Esophagus (tissue), 2 donors: ENCODE data around the gene KLHL14. TPM values are rescaled to one million over a fixed set of nuclear protein-coding genes. Genes with fewer than 3 reads are reported as not detected.

Experiments used
- H3K27ac ChIP-seq, 2 donors: one replicate each; pipeline ENCODE4 v1.5.1; 2013; ENCODE audit warnings: low read depth in 2 of 2, mild to moderate bottlenecking in 2 of 2, inconsistent platforms in 1 of 2, low read length in 1 of 2, moderate library complexity in 1 of 2
- H3K27me3 ChIP-seq, 2 donors: one replicate each; pipeline ENCODE4 v1.6.1; 2013; ENCODE audit warnings: low read length in 2 of 2, control low read depth in 1 of 2, mild to moderate bottlenecking in 1 of 2; ENCODE audit not compliant: insufficient read depth in 2 of 2, control insufficient read depth in 1 of 2
- H3K36me3 ChIP-seq, 2 donors: one replicate each; pipeline ENCODE4 v1.6.1; 2013; ENCODE audit warnings: low read length in 1 of 2; ENCODE audit not compliant: control insufficient read depth in 2 of 2, insufficient read depth in 2 of 2
- H3K4me1 ChIP-seq, 2 donors: one replicate each; pipeline ENCODE4 v1.6.1; 2013; ENCODE audit warnings: low read length in 1 of 2; ENCODE audit not compliant: control insufficient read depth in 2 of 2, insufficient read depth in 2 of 2
- H3K4me3 ChIP-seq, 2 donors: one replicate each; pipeline ENCODE4 v1.5.1; 2013; ENCODE audit warnings: low read length in 2 of 2, mild to moderate bottlenecking in 2 of 2, low read depth in 1 of 2, moderate library complexity in 1 of 2
- H3K9me3 ChIP-seq, 2 donors: one replicate each; pipeline ENCODE4 v1.6.1; 2013; ENCODE audit warnings: mild to moderate bottlenecking in 2 of 2, low read depth in 1 of 2, low read length in 1 of 2, moderate library complexity in 1 of 2; ENCODE audit not compliant: control insufficient read depth in 2 of 2, insufficient read depth in 1 of 2
- WGBS, 2 donors: extraction: QIAGEN DNeasy Blood & Tissue Kit; methylation state at CpG; one replicate each; pipeline ENCODE4 v1.1.7; 2013; 5-methylcytosine and 5-hydroxymethylcytosine counted together
- polyA plus RNA-seq, 2 donors: library from polyadenylated mRNA; stranded (reverse); fragments of 200-250 nt; gene quantifications; one replicate each; pipeline ENCODE4 v1.2.3, GENCODE V29; 2013
- donor health status: healthy with polysubstance abuse.
- donor health status: Bipolar disorder and iron deficiency.

Gene KLHL14
- polyA plus RNA-seq, 2 donors = 0.09 to 0.16 TPM

- WGBS, 2 donors = 78 to 87% methylated on average over 5 of the region's 5 CpGs
Observed at GRCh38 chr18:32634876-32635431, 137.9 kb downstream of the KLHL14 start.

GRCh38 chr18:32629981-32630700 lies 142.7 kb downstream of the KLHL14 start:
- Histone ChIP-seq H3K27ac (no peak overlapping the region), H3K4me1 (no peaks in the 10 kb centered on the region), H3K36me3 (no peaks in the 10 kb centered on the region), H3K9me3 (no peaks in the 10 kb centered on the region), H3K27me3 (no peaks in the 10 kb centered on the region), H3K4me3 (no peak overlapping the region)
- WGBS, 2 donors = 73 to 78% methylated on average over 16 of the region's 16 CpGs

More at GRCh38 chr18:32634876-32635431, 137.9 kb downstream of the KLHL14 start:
- Histone ChIP-seq H3K9me3 (no peaks in the 10 kb centered on the region), H3K27ac (no peak overlapping the region), H3K36me3 (no peaks in the 10 kb centered on the region), H3K4me1 (no peaks in the 10 kb centered on the region), H3K4me3 (no peak overlapping the region), H3K27me3 (no peaks in the 10 kb centered on the region)

GRCh38 chr18:32629292-32629691 lies 143.5 kb downstream of the KLHL14 start:
- H3K27ac ChIP-seq = no peak overlapping the region
- H3K9me3 ChIP-seq = no peaks in the 10 kb centered on the region
- WGBS, 2 donors = 91 to 92% methylated on average over 2 of the region's 2 CpGs
- H3K27me3 ChIP-seq = no peaks in the 10 kb centered on the region
- no peak overlapping the region for H3K4me3 ChIP-seq
- no peaks in the 10 kb centered on the region for H3K4me1 ChIP-seq
- no peaks in the 10 kb centered on the region for H3K36me3 ChIP-seq

GRCh38 chr18:32624182-32624723 lies 148.6 kb downstream of the KLHL14 start:
- WGBS, 2 donors = 43 to 69% methylated on average over 3 of the region's 3 CpGs
- H3K9me3 ChIP-seq = no peaks in the 10 kb centered on the region
- no peaks in the 10 kb centered on the region for H3K36me3 ChIP-seq
- no peak overlapping the region for H3K4me3 ChIP-seq
- H3K27me3 ChIP-seq = peaks cover 0 to 4% of the 10 kb centered on the region in 2 donors
- H3K4me1 ChIP-seq = no peaks in the 10 kb centered on the region
- no peak overlapping the region for H3K27ac ChIP-seq

- Histone ChIP-seq H3K27ac (no peak overlapping the region), H3K4me1 (no peaks in the 10 kb centered on the region), H3K27me3 (peaks cover 0 to 4% of the 10 kb centered on the region in 2 donors), H3K9me3 (no peaks in the 10 kb centered on the region), H3K4me3 (no peak overlapping the region), H3K36me3 (no peaks in the 10 kb centered on the region)
Observed at GRCh38 chr18:32623563-32623962, 149.3 kb downstream of the KLHL14 start.
